ENCODE data around the gene BCS1L. TPM values are rescaled to one million over a fixed set of nuclear protein-coding genes. Genes with fewer than 3 reads are reported as not detected.

BCS1L gene
- total and polyA plus RNA-seq, 2 of the 13 experiments (the other 11 are each of a cell fraction or from before 2014, with no cell fraction given): 48.9 to 76.0 TPM

DNA sequence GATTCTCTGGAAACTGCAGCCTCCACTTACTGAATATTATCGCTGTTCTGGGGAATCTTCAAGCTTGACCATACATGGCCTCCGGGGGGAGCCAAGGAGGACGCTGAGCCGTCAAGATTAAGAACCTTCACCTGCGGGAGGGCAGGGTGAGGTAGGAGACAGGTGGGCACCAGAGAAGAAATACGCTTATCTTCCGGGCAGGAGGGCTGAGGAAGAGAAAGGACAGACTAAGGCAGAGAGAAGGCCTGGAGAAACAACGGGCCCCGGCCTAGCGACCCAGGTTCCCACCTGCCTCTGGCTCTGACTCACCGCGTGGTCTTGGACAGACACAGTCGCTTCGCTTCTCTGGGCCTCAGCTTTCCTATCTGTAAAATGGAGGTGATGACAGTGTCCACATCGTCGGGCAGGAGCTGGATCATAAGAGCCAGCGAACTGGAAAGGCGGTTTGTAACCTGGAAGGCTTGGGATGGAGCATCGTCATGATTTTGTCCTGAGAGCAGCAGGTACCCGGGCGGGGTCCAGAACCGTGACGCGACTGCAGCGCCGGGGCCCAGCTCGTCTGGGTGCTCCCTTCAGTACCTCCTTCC is 719 bp upstream of the BCS1L start (continued):
- TF ChIP-seq, protein P1, sequence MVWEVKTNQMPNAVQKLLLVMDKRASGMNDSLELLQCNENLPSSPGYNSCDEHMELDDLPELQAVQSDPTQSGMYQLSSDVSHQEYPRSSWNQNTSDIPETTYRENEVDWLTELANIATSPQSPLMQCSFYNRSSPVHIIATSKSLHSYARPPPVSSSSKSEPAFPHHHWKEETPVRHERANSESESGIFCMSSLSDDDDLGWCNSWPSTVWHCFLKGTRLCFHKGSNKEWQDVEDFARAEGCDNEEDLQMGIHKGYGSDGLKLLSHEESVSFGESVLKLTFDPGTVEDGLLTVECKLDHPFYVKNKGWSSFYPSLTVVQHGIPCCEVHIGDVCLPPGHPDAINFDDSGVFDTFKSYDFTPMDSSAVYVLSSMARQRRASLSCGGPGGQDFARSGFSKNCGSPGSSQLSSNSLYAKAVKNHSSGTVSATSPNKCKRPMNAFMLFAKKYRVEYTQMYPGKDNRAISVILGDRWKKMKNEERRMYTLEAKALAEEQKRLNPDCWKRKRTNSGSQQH (CRISPR knock-in tag; IDR thresholded peaks at IDR 0.05; ENCODE audit: low read depth): no peak
- TF ChIP-seq SP2 (CRISPR knock-in tag; IDR thresholded peaks at IDR 0.05) (0 out of 2 replicates have a peak, but pooled peaks have one; percentile 32), ZNF569 (CRISPR knock-in tag; IDR thresholded peaks at IDR 0.05; ENCODE audit: borderline replicate concordance) (peak; percentile 41; the same call in 1 of the 2 replicates), ZNF557 (CRISPR knock-in tag; IDR thresholded peaks at IDR 0.05) (no peak), HOXA3 (CRISPR knock-in tag; IDR thresholded peaks at IDR 0.05) (0 out of 2 replicates have a peak, but pooled peaks have one; percentile 15), CC2D1A (CRISPR knock-in tag; IDR thresholded peaks at IDR 0.05) (0 out of 2 replicates have a peak, but pooled peaks have one; percentile 23), NFKBIZ (CRISPR knock-in tag; IDR thresholded peaks at IDR 0.05) (peak; percentile 14), YEATS2 (CRISPR knock-in tag; IDR thresholded peaks at IDR 0.05; ENCODE audit: borderline replicate concordance) (peak; percentile 39), HNF4A (CRISPR knock-in tag; IDR thresholded peaks at IDR 0.05) (0 out of 2 replicates have a peak, but pooled peaks have one; percentile 3), ZNF724P (CRISPR knock-in tag; IDR thresholded peaks at IDR 0.05; ENCODE audit: borderline replicate concordance) (0 out of 2 replicates have a peak, but pooled peaks have one; percentile 58), FOXA1 (IDR thresholded peaks at IDR 0.05) (no peak), FOXA1 (CRISPR knock-in tag; IDR thresholded peaks at IDR 0.05) (no peak), BORCS8-MEF2B (CRISPR knock-in tag; IDR thresholded peaks at IDR 0.05) (no peak), ZNF629 (CRISPR knock-in tag; conservative IDR thresholded peaks at IDR 0.05) (peak; percentile 98), XRCC5 (optimal IDR thresholded peaks at IDR 0.05; ENCODE audit: low read length) (peak; percentile 31), ZNF674 (CRISPR knock-in tag; IDR thresholded peaks at IDR 0.05; ENCODE audit: low read depth) (0 out of 2 replicates have a peak, but pooled peaks have one; percentile 72), FOXC1 (CRISPR knock-in tag; IDR thresholded peaks at IDR 0.05; ENCODE audit: borderline replicate concordance) (peak; percentile 74; the same call in 1 of the 2 replicates), IRF2 (CRISPR knock-in tag; IDR thresholded peaks at IDR 0.05) (peak; percentile 69; the same call in 1 of the 2 replicates), NRL (CRISPR knock-in tag; IDR thresholded peaks at IDR 0.05; ENCODE audit: borderline replicate concordance) (peak; percentile 35; the same call in 1 of the 2 replicates), ATF7-NPFF (CRISPR knock-in tag; IDR thresholded peaks at IDR 0.05; ENCODE audit: low read depth) (0 out of 2 replicates have a peak, but pooled peaks have one; percentile 14), FOSL2 (CRISPR knock-in tag; IDR thresholded peaks at IDR 0.05) (peak; percentile 47), FOXA3 (CRISPR knock-in tag; IDR thresholded peaks at IDR 0.05) (0 out of 2 replicates have a peak, but pooled peaks have one; percentile 28), ZMYM3 (CRISPR knock-in tag; IDR thresholded peaks at IDR 0.05) (peak; percentile 93), ZNF367 (CRISPR knock-in tag; IDR thresholded peaks at IDR 0.05; ENCODE audit: borderline replicate concordance) (no peak), CCDC6 (CRISPR knock-in tag; IDR thresholded peaks at IDR 0.05) (peak; percentile 39; the same call in 1 of the 2 replicates), ARID2 (CRISPR knock-in tag; IDR thresholded peaks at IDR 0.05; ENCODE audit: borderline replicate concordance) (peak; percentile 41)
- TF ChIP-seq, protein P2, sequence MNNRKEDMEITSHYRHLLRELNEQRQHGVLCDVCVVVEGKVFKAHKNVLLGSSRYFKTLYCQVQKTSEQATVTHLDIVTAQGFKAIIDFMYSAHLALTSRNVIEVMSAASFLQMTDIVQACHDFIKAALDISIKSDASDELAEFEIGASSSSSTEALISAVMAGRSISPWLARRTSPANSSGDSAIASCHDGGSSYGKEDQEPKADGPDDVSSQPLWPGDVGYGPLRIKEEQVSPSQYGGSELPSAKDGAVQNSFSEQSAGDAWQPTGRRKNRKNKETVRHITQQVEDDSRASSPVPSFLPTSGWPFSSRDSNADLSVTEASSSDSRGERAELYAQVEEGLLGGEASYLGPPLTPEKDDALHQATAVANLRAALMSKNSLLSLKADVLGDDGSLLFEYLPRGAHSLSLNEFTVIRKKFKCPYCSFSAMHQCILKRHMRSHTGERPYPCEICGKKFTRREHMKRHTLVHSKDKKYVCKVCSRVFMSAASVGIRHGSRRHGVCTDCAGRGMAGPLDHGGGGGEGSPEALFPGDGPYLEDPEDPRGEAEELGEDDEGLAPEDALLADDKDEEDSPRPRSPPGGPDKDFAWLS (CRISPR knock-in tag; IDR thresholded peaks at IDR 0.05; ENCODE audit: borderline replicate concordance): no peak
- TF ChIP-seq, protein P3, sequence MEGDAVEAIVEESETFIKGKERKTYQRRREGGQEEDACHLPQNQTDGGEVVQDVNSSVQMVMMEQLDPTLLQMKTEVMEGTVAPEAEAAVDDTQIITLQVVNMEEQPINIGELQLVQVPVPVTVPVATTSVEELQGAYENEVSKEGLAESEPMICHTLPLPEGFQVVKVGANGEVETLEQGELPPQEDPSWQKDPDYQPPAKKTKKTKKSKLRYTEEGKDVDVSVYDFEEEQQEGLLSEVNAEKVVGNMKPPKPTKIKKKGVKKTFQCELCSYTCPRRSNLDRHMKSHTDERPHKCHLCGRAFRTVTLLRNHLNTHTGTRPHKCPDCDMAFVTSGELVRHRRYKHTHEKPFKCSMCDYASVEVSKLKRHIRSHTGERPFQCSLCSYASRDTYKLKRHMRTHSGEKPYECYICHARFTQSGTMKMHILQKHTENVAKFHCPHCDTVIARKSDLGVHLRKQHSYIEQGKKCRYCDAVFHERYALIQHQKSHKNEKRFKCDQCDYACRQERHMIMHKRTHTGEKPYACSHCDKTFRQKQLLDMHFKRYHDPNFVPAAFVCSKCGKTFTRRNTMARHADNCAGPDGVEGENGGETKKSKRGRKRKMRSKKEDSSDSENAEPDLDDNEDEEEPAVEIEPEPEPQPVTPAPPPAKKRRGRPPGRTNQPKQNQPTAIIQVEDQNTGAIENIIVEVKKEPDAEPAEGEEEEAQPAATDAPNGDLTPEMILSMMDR (CRISPR knock-in tag; IDR thresholded peaks at IDR 0.05): peak; percentile 76

All from HepG2 (cell line).